ENCODE data around the gene ZNF385D.
"Not testable (repeated sequence)": the region's sequence is repeated elsewhere in the genome, so short reads cannot be mapped to it uniquely, and the experiment has no call there.

The ZNF385D gene

GRCh38 chr3:21505711-21506460, 245.1 kb downstream of the ZNF385D start:
- no peak for DNase-seq

GRCh38 chr3:21502656-21503055, 248.4 kb downstream of the ZNF385D start:
- no peak for DNase-seq

- no peak for DNase-seq
Observed at GRCh38 chr3:21500834-21501233, 250.2 kb downstream of the ZNF385D start.

GRCh38 chr3:21490671-21491070, 260.3 kb downstream of the ZNF385D start:
- DNase-seq, result not testable (repeated sequence)

GRCh38 chr3:21487520-21487919, 263.5 kb downstream of the ZNF385D start:
- no peak for DNase-seq

GRCh38 chr3:21486024-21486935, 264.7 kb downstream of the ZNF385D start:
- not testable (repeated sequence) for DNase-seq

- no peak for DNase-seq
Observed at GRCh38 chr3:21484828-21485144, 266.2 kb downstream of the ZNF385D start.

GRCh38 chr3:21484057-21484827, 266.8 kb downstream of the ZNF385D start:
- DNase-seq, result no peak

GRCh38 chr3:21481991-21482390, 269.0 kb downstream of the ZNF385D start:
- DNase-seq, result no peak

- no peak for DNase-seq
Observed at GRCh38 chr3:21477541-21478288, 273.3 kb downstream of the ZNF385D start.

- DNase-seq, result no peak
Observed at GRCh38 chr3:21466476-21466875, 284.5 kb downstream of the ZNF385D start.

- DNase-seq, result no peak
Observed at GRCh38 chr3:21464746-21465145, 286.3 kb downstream of the ZNF385D start.

- DNase-seq, result no peak
Observed at GRCh38 chr3:21463319-21463718, 287.7 kb downstream of the ZNF385D start.

- no peak for DNase-seq
Observed at GRCh38 chr3:21462141-21462540, 288.9 kb downstream of the ZNF385D start.

GRCh38 chr3:21457084-21457483, 293.9 kb downstream of the ZNF385D start:
- DNase-seq, result no peak

GRCh38 chr3:21449738-21450137, 301.3 kb downstream of the ZNF385D start:
- no peak for DNase-seq

- no peak for DNase-seq
Observed at GRCh38 chr3:21447476-21448151, 303.4 kb downstream of the ZNF385D start.

- DNase-seq, result no peak
Observed at GRCh38 chr3:21446945-21447475, 304.0 kb downstream of the ZNF385D start.

GRCh38 chr3:21446027-21446426, 305.0 kb downstream of the ZNF385D start:
- DNase-seq, result no peak

GRCh38 chr3:21441821-21442220, 309.2 kb downstream of the ZNF385D start:
- no peak for DNase-seq

GRCh38 chr3:21436835-21437234, 314.2 kb downstream of the ZNF385D start:
- no peak for DNase-seq

- no peak for DNase-seq
Observed at GRCh38 chr3:21435871-21436270, 315.1 kb downstream of the ZNF385D start.

Measured in effector CD4-positive, alpha-beta T cell (primary cell).